ENCODE data around the gene DGKZ.
"Not testable (repeated sequence)": the region's sequence is repeated elsewhere in the genome, so short reads cannot be mapped to it uniquely, and the experiment has no call there.

DGKZ gene

GRCh38 chr11:46299451-46299961 is 47.8 kb upstream of the DGKZ start:
- H3K9me2 ChIP-seq (replicated peaks; ENCODE audit: low read depth, low read length), result no peaks in the 10 kb centered on the region
- TF ChIP-seq EZH2phosphoT487 (IDR thresholded peaks at IDR 0.05; ENCODE audit: borderline replicate concordance) (no peak), CTCF (conservative IDR thresholded peaks at IDR 0.05; ENCODE audit: low read length) (peak; percentile 47)
- H3K9me3 ChIP-seq (ENCODE audit: insufficient read depth, low read depth, low read length), result no peaks in the 10 kb centered on the region
- no peak overlapping the region for H3K4me2 ChIP-seq (ENCODE audit: low read depth, low read length, poor library complexity, severe bottlenecking)
- H3F3A ChIP-seq (ENCODE audit: low read depth), result no peaks in the 10 kb centered on the region
- H3K36me3 ChIP-seq (ENCODE audit: insufficient read depth, low read length), result no peaks in the 10 kb centered on the region
- H3K79me2 ChIP-seq (ENCODE audit: insufficient read depth, low read length), result no peaks in the 10 kb centered on the region
- H3K27me3 ChIP-seq (ENCODE audit: insufficient read depth, low read length, poor library complexity, severe bottlenecking), result no peaks in the 10 kb centered on the region
- H2AFZ ChIP-seq (ENCODE audit: low read length), result no peak overlapping the region
- peaks cover 9% of the 10 kb centered on the region for H3K4me1 ChIP-seq (ENCODE audit: insufficient read depth, low read length, poor library complexity, severe bottlenecking)
- no peak overlapping the region for H3K4me3 ChIP-seq (ENCODE audit: low read length, poor library complexity, severe bottlenecking)
- no peaks in the 10 kb centered on the region for H4K20me1 ChIP-seq (ENCODE audit: insufficient read depth, low read length, poor library complexity, severe bottlenecking)
- H3K9ac ChIP-seq (ENCODE audit: low read depth, low read length, poor library complexity, severe bottlenecking), result no peak overlapping the region

GRCh38 chr11:46300270-46300669 is 47.0 kb upstream of the DGKZ start:
- no peak for TF ChIP-seq CTCF (conservative IDR thresholded peaks at IDR 0.05; ENCODE audit: low read length)
- no peak for TF ChIP-seq EZH2phosphoT487 (IDR thresholded peaks at IDR 0.05; ENCODE audit: borderline replicate concordance)

GRCh38 chr11:46302866-46303265 is 44.4 kb upstream of the DGKZ start:
- no peak overlapping the region for H3K9ac ChIP-seq (ENCODE audit: low read depth, low read length, poor library complexity, severe bottlenecking)
- H3K4me2 ChIP-seq (ENCODE audit: low read depth, low read length, poor library complexity, severe bottlenecking), result no peak overlapping the region
- TF ChIP-seq EZH2phosphoT487 (IDR thresholded peaks at IDR 0.05; ENCODE audit: borderline replicate concordance) (no peak), CTCF (conservative IDR thresholded peaks at IDR 0.05; ENCODE audit: low read length) (no peak)
- H3K79me2 ChIP-seq (ENCODE audit: insufficient read depth, low read length), result no peaks in the 10 kb centered on the region
- no peaks in the 10 kb centered on the region for H3K36me3 ChIP-seq (ENCODE audit: insufficient read depth, low read length)
- H3K27me3 ChIP-seq (ENCODE audit: insufficient read depth, low read length, poor library complexity, severe bottlenecking), result no peaks in the 10 kb centered on the region
- H3K4me3 ChIP-seq (ENCODE audit: low read length, poor library complexity, severe bottlenecking), result no peak overlapping the region
- H4K20me1 ChIP-seq (ENCODE audit: insufficient read depth, low read length, poor library complexity, severe bottlenecking), result no peaks in the 10 kb centered on the region
- no peak overlapping the region for H2AFZ ChIP-seq (ENCODE audit: low read length)
- H3F3A ChIP-seq (ENCODE audit: low read depth), result no peaks in the 10 kb centered on the region
- no peaks in the 10 kb centered on the region for H3K9me2 ChIP-seq (replicated peaks; ENCODE audit: low read depth, low read length)
- peaks cover 7% of the 10 kb centered on the region for H3K4me1 ChIP-seq (ENCODE audit: insufficient read depth, low read length, poor library complexity, severe bottlenecking)
- H3K9me3 ChIP-seq (ENCODE audit: insufficient read depth, low read depth, low read length), result no peaks in the 10 kb centered on the region

More at GRCh38 chr11:46300270-46300669, 47.0 kb upstream of the DGKZ start:
- H3F3A ChIP-seq (ENCODE audit: low read depth), result no peaks in the 10 kb centered on the region
- H3K9me2 ChIP-seq (replicated peaks; ENCODE audit: low read depth, low read length), result no peaks in the 10 kb centered on the region
- no peaks in the 10 kb centered on the region for H3K9me3 ChIP-seq (ENCODE audit: insufficient read depth, low read depth, low read length)
- H3K79me2 ChIP-seq (ENCODE audit: insufficient read depth, low read length), result no peaks in the 10 kb centered on the region
- no peak overlapping the region for H3K4me3 ChIP-seq (ENCODE audit: low read length, poor library complexity, severe bottlenecking)
- H3K9ac ChIP-seq (ENCODE audit: low read depth, low read length, poor library complexity, severe bottlenecking), result no peak overlapping the region
- no peaks in the 10 kb centered on the region for H3K36me3 ChIP-seq (ENCODE audit: insufficient read depth, low read length)
- no peaks in the 10 kb centered on the region for H4K20me1 ChIP-seq (ENCODE audit: insufficient read depth, low read length, poor library complexity, severe bottlenecking)
- no peak overlapping the region for H2AFZ ChIP-seq (ENCODE audit: low read length)
- no peak overlapping the region for H3K4me2 ChIP-seq (ENCODE audit: low read depth, low read length, poor library complexity, severe bottlenecking)
- H3K4me1 ChIP-seq (ENCODE audit: insufficient read depth, low read length, poor library complexity, severe bottlenecking), result peaks cover 6% of the 10 kb centered on the region
- no peaks in the 10 kb centered on the region for H3K27me3 ChIP-seq (ENCODE audit: insufficient read depth, low read length, poor library complexity, severe bottlenecking)

- not testable (repeated sequence) for H3K9me2 ChIP-seq (replicated peaks; ENCODE audit: low read depth, low read length); H3K9ac ChIP-seq (ENCODE audit: low read depth, low read length, poor library complexity, severe bottlenecking); H3K4me3 ChIP-seq (ENCODE audit: low read length, poor library complexity, severe bottlenecking); H3K9me3 ChIP-seq (ENCODE audit: insufficient read depth, low read depth, low read length); H3K4me2 ChIP-seq (ENCODE audit: low read depth, low read length, poor library complexity, severe bottlenecking); H2AFZ ChIP-seq (ENCODE audit: low read length); H4K20me1 ChIP-seq (ENCODE audit: insufficient read depth, low read length, poor library complexity, severe bottlenecking); H3F3A ChIP-seq (ENCODE audit: low read depth); H3K36me3 ChIP-seq (ENCODE audit: insufficient read depth, low read length); H3K79me2 ChIP-seq (ENCODE audit: insufficient read depth, low read length); H3K27me3 ChIP-seq (ENCODE audit: insufficient read depth, low read length, poor library complexity, severe bottlenecking)
- peaks cover 19% of the 10 kb centered on the region for H3K4me1 ChIP-seq (ENCODE audit: insufficient read depth, low read length, poor library complexity, severe bottlenecking)
Observed at GRCh38 chr11:46304036-46304435, 43.2 kb upstream of the DGKZ start.

All from Loucy (cell line).